Mesenchymal stem cell (in vitro differentiated cells and primary cell): ENCODE results near the gene BPI.

Experiments used
- DNase-seq: peaks from one replicate; pipeline ENCODE4 v3.0.0-alpha.2; 2013
- H2AFZ ChIP-seq: one replicate; pipeline ENCODE4 v1.6.1; 2013; ENCODE audit warnings: low read depth, mild to moderate bottlenecking, control low read depth, inconsistent platforms, low read length, moderate library complexity
- H2AK5ac ChIP-seq: 2 replicates; pipeline ENCODE4 v1.6.1; 2013; ENCODE audit warnings: low read length, moderate library complexity, mild to moderate bottlenecking, inconsistent platforms; ENCODE audit not compliant: severe bottlenecking
- H2BK120ac ChIP-seq: one replicate; pipeline ENCODE4 v1.6.1; 2013; ENCODE audit warnings: low read depth, mild to moderate bottlenecking, inconsistent platforms, low read length, moderate library complexity
- H2BK12ac ChIP-seq, 2 experiments: one replicate each; pipeline ENCODE4 v1.6.1; 2013; ENCODE audit warnings: inconsistent platforms in 2 of 2, low read length in 2 of 2, mild to moderate bottlenecking in 2 of 2, moderate library complexity in 2 of 2, control low read depth in 1 of 2
- H2BK15ac ChIP-seq: one replicate; pipeline ENCODE4 v1.6.1; 2013; ENCODE audit warnings: mild to moderate bottlenecking, low read depth, inconsistent platforms; ENCODE audit not compliant: poor library complexity, severe bottlenecking
- H2BK5ac ChIP-seq: 2 replicates; pipeline ENCODE4 v1.6.1; 2013; ENCODE audit warnings: low read depth, mild to moderate bottlenecking, low read length, control low read depth, inconsistent platforms; ENCODE audit not compliant: poor library complexity, severe bottlenecking
- H3K14ac ChIP-seq, 2 experiments: one replicate each; pipeline ENCODE4 v1.6.1; 2013; ENCODE audit warnings: inconsistent platforms in 2 of 2, low read length in 2 of 2, control low read depth in 1 of 2, mild to moderate bottlenecking in 1 of 2, moderate library complexity in 1 of 2
- H3K18ac ChIP-seq, 2 experiments: one replicate each; pipeline ENCODE4 v1.6.1; 2013; ENCODE audit warnings: inconsistent platforms in 2 of 2, low read length in 2 of 2, control low read depth in 1 of 2, low read depth in 1 of 2, mild to moderate bottlenecking in 1 of 2
- H3K23ac ChIP-seq, 2 experiments: one replicate each; pipeline ENCODE4 v1.6.1; 2013; ENCODE audit warnings: inconsistent platforms in 2 of 2, low read length in 2 of 2, mild to moderate bottlenecking in 2 of 2, moderate library complexity in 2 of 2, control low read depth in 1 of 2
- H3K27ac ChIP-seq: 2 replicates; pipeline ENCODE4 v1.5.1; 2013; ENCODE audit warnings: mild to moderate bottlenecking, moderate library complexity, low read length, control low read depth, inconsistent platforms; ENCODE audit not compliant: poor library complexity, severe bottlenecking
- H3K27me3 ChIP-seq, 2 experiments: 2 replicates each; pipeline versions ENCODE4 v1.6.1 to v1.7.0; 2013; ENCODE audit warnings: low read length in 2 of 2, mild to moderate bottlenecking in 2 of 2, moderate library complexity in 2 of 2, control low read depth in 1 of 2, inconsistent platforms in 1 of 2; ENCODE audit not compliant: control insufficient read depth in 1 of 2, insufficient read depth in 1 of 2
- H3K36me3 ChIP-seq, 2 experiments: 2 replicates each; pipeline versions ENCODE4 v1.6.1 to v1.7.0; 2013; ENCODE audit warnings: low read length in 2 of 2, control low read depth in 1 of 2, inconsistent platforms in 1 of 2, low read depth in 1 of 2, mild to moderate bottlenecking in 1 of 2; ENCODE audit not compliant: insufficient read depth in 2 of 2, control insufficient read depth in 1 of 2
- H3K4ac ChIP-seq, 2 experiments: one replicate each; pipeline ENCODE4 v1.6.1; 2013; ENCODE audit warnings: inconsistent platforms in 2 of 2, low read length in 2 of 2, mild to moderate bottlenecking in 2 of 2, moderate library complexity in 2 of 2, control low read depth in 1 of 2, low read depth in 1 of 2
- H3K4me1 ChIP-seq: 2 replicates; pipeline ENCODE4 v1.6.1; 2013; ENCODE audit warnings: low read depth, low read length, control low read depth; ENCODE audit not compliant: control insufficient read depth, insufficient read depth
- H3K4me2 ChIP-seq: 2 replicates; pipeline ENCODE4 v1.6.1; 2013; ENCODE audit warnings: low read length, mild to moderate bottlenecking, inconsistent platforms; ENCODE audit not compliant: poor library complexity, severe bottlenecking
- H3K4me3 ChIP-seq, 2 experiments: 2 replicates each; pipeline versions ENCODE4 v1.5.1 to v1.7.0; 2013; ENCODE audit warnings: low read length in 2 of 2, mild to moderate bottlenecking in 2 of 2, control low read depth in 1 of 2, low read depth in 1 of 2; ENCODE audit not compliant: insufficient read depth in 1 of 2
- H3K79me1 ChIP-seq: replicated peaks from 2 replicates; pipeline ENCODE4 v1.6.1; 2013; ENCODE audit warnings: mild to moderate bottlenecking, control low read depth, low read length, inconsistent platforms; ENCODE audit not compliant: poor library complexity, severe bottlenecking
- H3K9ac ChIP-seq: 2 replicates; pipeline ENCODE4 v1.7.0; 2013; ENCODE audit warnings: mild to moderate bottlenecking, low read length, moderate library complexity
- H3K9me3 ChIP-seq: 2 replicates; pipeline ENCODE4 v1.7.0; 2013; ENCODE audit warnings: mild to moderate bottlenecking, low read length; ENCODE audit not compliant: control insufficient read depth
- H4K8ac ChIP-seq: one replicate; pipeline ENCODE4 v1.6.1; 2013; ENCODE audit warnings: inconsistent platforms, mild to moderate bottlenecking, low read length, moderate library complexity
- H4K91ac ChIP-seq: one replicate; pipeline ENCODE4 v1.6.1; 2013; ENCODE audit warnings: mild to moderate bottlenecking, low read length, inconsistent platforms
- WGBS: methylation state at CpG from one replicate; pipeline ENCODE4 v1.1.7; 2013; ENCODE audit warnings: mixed read lengths; 5-methylcytosine and 5-hydroxymethylcytosine counted together

Gene BPI

GRCh38 chr20:38267901-38268514 lies 35.9 kb upstream of the BPI start:
- H2AFZ ChIP-seq, result no peak overlapping the region
- H3K18ac ChIP-seq, result peak overlapping the region in 1 of 2 experiments; percentile 16
- no peak for DNase-seq
- H3K4me1 ChIP-seq, result peaks cover 13% of the 10 kb centered on the region
- H4K91ac ChIP-seq, result no peak overlapping the region
- H3K27me3 ChIP-seq, result peaks cover 0 to 5% of the 10 kb centered on the region in 2 experiments
- no peak overlapping the region for H2BK5ac ChIP-seq
- H3K4me2 ChIP-seq, result no peak overlapping the region
- H3K23ac ChIP-seq, result no peak overlapping the region
- no peak overlapping the region for H2AK5ac ChIP-seq
- no peak overlapping the region for H2BK12ac ChIP-seq
- no peak overlapping the region for H4K8ac ChIP-seq
- H3K14ac ChIP-seq, result no peak overlapping the region
- no peaks in the 10 kb centered on the region for H3K9me3 ChIP-seq
- WGBS, result 94% methylated on average over 5 of the region's 5 CpGs
- no peak overlapping the region for H2BK15ac ChIP-seq
- H3K9ac ChIP-seq, result no peak overlapping the region
- no peak overlapping the region for H3K4ac ChIP-seq
- no peak overlapping the region for H3K27ac ChIP-seq
- no peaks in the 10 kb centered on the region for H3K36me3 ChIP-seq
- no peak overlapping the region for H3K4me3 ChIP-seq
- H2BK120ac ChIP-seq, result no peak overlapping the region
- H3K79me1 ChIP-seq, result no peaks in the 10 kb centered on the region

- Histone ChIP-seq H3K18ac (no peak overlapping the region), H3K36me3 (no peaks in the 10 kb centered on the region), H3K27me3 (peaks cover 0 to 4% of the 10 kb centered on the region in 2 experiments), H3K9ac (no peak overlapping the region), H3K23ac (no peak overlapping the region), H3K9me3 (no peaks in the 10 kb centered on the region), H4K91ac (no peak overlapping the region), H2AK5ac (no peak overlapping the region), H3K4me1 (peaks cover 15% of the 10 kb centered on the region), H3K4ac (no peak overlapping the region), H3K14ac (no peak overlapping the region), H3K27ac (no peak overlapping the region), H2AFZ (no peak overlapping the region), H4K8ac (no peak overlapping the region), H3K79me1 (no peaks in the 10 kb centered on the region), H2BK12ac (no peak overlapping the region), H2BK5ac (no peak overlapping the region), H3K4me2 (no peak overlapping the region), H2BK120ac (no peak overlapping the region), H3K4me3 (no peak overlapping the region), H2BK15ac (no peak overlapping the region)
- DNase-seq, result no peak
- whole genome bisulfite sequencing, result 94% methylated on average over 1 of the region's 3 CpGs
Measured at GRCh38 chr20:38269040-38269439, 34.9 kb upstream of the BPI start.

- no peak overlapping the region for H3K9ac ChIP-seq
- H3K9me3 ChIP-seq, result peaks cover 6% of the 10 kb centered on the region
- peaks cover 15% of the 10 kb centered on the region for H3K4me1 ChIP-seq
- no peak overlapping the region for H2BK15ac ChIP-seq
- no peak overlapping the region for H2AFZ ChIP-seq
- H3K23ac ChIP-seq, result no peak overlapping the region
- no peak overlapping the region for H3K4me2 ChIP-seq
- no peak overlapping the region for H3K4ac ChIP-seq
- H2AK5ac ChIP-seq, result no peak overlapping the region
- no peak overlapping the region for H3K4me3 ChIP-seq
- peaks cover 0 to 4% of the 10 kb centered on the region in 2 experiments for H3K27me3 ChIP-seq
- no peak overlapping the region for H4K91ac ChIP-seq
- H3K14ac ChIP-seq, result peak overlapping the region in 1 of 2 experiments; percentile 73
- peak overlapping the region in 1 of 2 experiments; percentile 67 for H3K18ac ChIP-seq
- H2BK120ac ChIP-seq, result no peak overlapping the region
- H2BK12ac ChIP-seq, result peak overlapping the region in 1 of 2 experiments; percentile 71
- H2BK5ac ChIP-seq, result no peak overlapping the region
- WGBS, result 82% methylated on average over 6 of the region's 6 CpGs
- H3K79me1 ChIP-seq, result no peaks in the 10 kb centered on the region
- DNase-seq, result no peak
- H3K36me3 ChIP-seq, result no peaks in the 10 kb centered on the region
- H4K8ac ChIP-seq, result no peak overlapping the region
- no peak overlapping the region for H3K27ac ChIP-seq
Measured at GRCh38 chr20:38269715-38270114, 34.2 kb upstream of the BPI start.

GRCh38 chr20:38270869-38271605 lies 32.9 kb upstream of the BPI start:
- 64% methylated on average over 9 of the region's 10 CpGs for WGBS
- peak overlapping the region in 1 of 2 experiments; percentile 69 for H3K14ac ChIP-seq
- H2AFZ ChIP-seq, result no peak overlapping the region

More at GRCh38 chr20:38270869-38271605, 32.9 kb upstream of the BPI start:
- peak overlapping the region; percentile 14 for H2AK5ac ChIP-seq
- H3K4me3 ChIP-seq, result peak overlapping the region in 1 of 2 experiments; percentile 12
- peak overlapping the region; percentile 75 for H2BK120ac ChIP-seq
- peak overlapping the region; percentile 76 for H2BK15ac ChIP-seq
- H4K8ac ChIP-seq, result peak overlapping the region; percentile 43
- peak overlapping the region; percentile 17 for H3K27ac ChIP-seq
- no peaks in the 10 kb centered on the region for H3K36me3 ChIP-seq
- peaks cover 15% of the 10 kb centered on the region for H3K4me1 ChIP-seq
- H3K4ac ChIP-seq, result peak overlapping the region; percentile 73 to 86
- H2BK12ac ChIP-seq, result peak overlapping the region; percentile 80 to 94
- no peak overlapping the region for H2BK5ac ChIP-seq
- H3K9me3 ChIP-seq, result peaks cover 8% of the 10 kb centered on the region
- H3K4me2 ChIP-seq, result peak overlapping the region; percentile 18
- no peaks in the 10 kb centered on the region for H3K79me1 ChIP-seq
- peak; percentile 90 for DNase-seq
- peaks cover 0 to 4% of the 10 kb centered on the region in 2 experiments for H3K27me3 ChIP-seq
- no peak overlapping the region for H3K23ac ChIP-seq
- H3K18ac ChIP-seq, result peak overlapping the region; percentile 47 to 74
- H3K9ac ChIP-seq, result peak overlapping the region; percentile 54
- H4K91ac ChIP-seq, result peak overlapping the region; percentile 79
